Bronchial smooth muscle cell (primary cell): ENCODE data around the gene EIF2D. TPM values are rescaled to one million over a fixed set of nuclear protein-coding genes. Genes with fewer than 3 reads are reported as not detected.

ENCODE experiments used
- total RNA-seq: library from RNA; depleted of rRNA; stranded (reverse); fragments of >200 nt; gene quantifications from 2 replicates; pipeline ENCODE4 v1.2.1, GENCODE V29; 2014

EIF2D gene, protein sequence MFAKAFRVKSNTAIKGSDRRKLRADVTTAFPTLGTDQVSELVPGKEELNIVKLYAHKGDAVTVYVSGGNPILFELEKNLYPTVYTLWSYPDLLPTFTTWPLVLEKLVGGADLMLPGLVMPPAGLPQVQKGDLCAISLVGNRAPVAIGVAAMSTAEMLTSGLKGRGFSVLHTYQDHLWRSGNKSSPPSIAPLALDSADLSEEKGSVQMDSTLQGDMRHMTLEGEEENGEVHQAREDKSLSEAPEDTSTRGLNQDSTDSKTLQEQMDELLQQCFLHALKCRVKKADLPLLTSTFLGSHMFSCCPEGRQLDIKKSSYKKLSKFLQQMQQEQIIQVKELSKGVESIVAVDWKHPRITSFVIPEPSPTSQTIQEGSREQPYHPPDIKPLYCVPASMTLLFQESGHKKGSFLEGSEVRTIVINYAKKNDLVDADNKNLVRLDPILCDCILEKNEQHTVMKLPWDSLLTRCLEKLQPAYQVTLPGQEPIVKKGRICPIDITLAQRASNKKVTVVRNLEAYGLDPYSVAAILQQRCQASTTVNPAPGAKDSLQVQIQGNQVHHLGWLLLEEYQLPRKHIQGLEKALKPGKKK
- total RNA-seq: 45.6 and 56.8 TPM in 2 replicates

DNA sequence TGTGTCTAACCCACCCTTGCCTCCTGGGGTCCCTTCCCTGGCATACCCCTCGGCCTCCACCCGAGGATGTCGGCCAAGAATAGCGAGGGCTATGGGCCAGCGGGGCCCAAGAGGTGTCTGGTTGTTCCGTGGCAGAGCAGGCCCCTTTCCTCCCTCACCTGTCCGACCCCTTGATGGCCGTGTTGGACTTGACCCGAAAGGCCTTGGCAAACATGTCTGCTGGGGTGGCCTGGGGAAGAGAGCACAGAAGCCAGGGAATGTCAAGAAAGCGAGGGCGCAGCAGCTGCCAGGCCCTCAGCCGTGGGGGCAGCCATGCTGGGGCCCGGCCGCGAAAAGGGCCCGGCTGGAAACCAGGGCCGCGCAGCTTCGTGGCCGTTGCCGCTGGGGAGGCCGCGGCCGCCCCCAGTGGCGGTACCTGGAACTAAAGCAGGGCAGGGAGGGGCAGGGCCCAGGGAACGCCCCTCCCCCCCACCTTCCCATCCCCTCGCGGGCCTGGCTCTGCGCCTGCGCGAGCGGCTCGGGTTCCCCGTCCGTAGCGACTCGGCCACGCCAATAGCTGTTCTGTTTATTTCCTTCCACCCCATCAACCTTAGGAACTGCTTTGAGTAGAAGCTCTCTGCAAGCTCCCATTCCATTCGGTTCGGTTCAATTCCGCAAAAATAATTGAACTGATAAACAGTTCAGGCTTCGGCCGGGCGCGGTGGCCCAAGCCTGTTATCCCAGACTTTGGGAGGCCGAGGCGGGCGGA is at the start of gene EIF2D:
TSS of gene EIF2D (minus strand) at position 337 of the 748 bp plus-strand sequence. CDS start at position 214, 123 bp downstream.

DNA sequence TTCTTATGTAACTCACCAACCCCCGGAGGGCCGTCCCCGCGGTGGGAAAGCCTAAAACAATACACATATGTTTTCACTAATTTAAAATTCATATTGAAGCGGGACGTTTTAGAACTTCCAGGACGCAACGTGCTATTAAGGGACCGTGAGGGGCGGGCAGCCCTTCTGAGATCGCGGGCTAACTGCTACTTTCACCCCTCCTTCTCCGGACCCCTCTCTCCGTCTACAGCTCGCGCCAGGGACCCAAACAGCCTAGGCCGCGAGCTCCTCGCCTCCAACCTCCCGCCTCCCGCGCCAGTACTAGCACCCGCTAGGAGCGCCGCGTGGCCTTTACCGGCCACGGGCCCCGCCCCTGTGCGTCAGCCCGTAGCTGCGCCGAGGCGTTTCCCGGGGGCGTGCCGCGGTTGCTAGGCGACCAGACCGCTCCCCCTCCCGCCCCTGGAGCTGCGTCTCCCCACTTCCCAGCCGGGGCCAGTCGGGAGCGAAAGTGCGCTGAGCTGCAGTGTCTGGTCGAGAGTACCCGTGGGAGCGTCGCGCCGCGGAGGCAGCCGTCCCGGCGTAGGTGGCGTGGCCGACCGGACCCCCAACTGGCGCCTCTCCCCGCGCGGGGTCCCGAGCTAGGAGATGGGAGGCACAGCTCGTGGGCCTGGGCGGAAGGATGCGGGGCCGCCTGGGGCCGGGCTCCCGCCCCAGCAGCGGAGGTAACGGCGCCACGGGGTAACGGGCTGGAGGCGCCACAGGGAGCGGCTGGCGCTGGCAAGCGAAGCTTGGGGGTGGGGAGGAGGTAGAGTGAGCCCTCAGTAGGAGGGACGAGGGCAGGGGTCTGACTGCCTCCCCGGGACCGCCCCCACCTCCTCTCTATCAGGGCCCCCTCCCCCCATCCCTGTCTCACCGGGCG is 23.1 kb upstream of the EIF2D start, which contains the start of gene DYRK3:
TSS of gene DYRK3 (plus strand) at position 457 of the 898 bp plus-strand sequence. CDS start at position 625, 168 bp downstream.

Other genes starting within 250 kb of the EIF2D start
- 13.1 and 16.7 TPM in 2 replicates for gene IKBKE, start 142.0 kb downstream of the EIF2D start, total RNA-seq
- gene RASSF5, start 104.9 kb downstream of the EIF2D start, total RNA-seq: 1.7 and 2.4 TPM in 2 replicates
- 15.4 and 24.6 TPM in 2 replicates for gene DYRK3, start 23.1 kb upstream of the EIF2D start, total RNA-seq
- 21.7 and 27.4 TPM in 2 replicates for gene MAPKAPK2, start 72.4 kb upstream of the EIF2D start, total RNA-seq
- not detected in 2 replicates for gene IL19, start 158.3 kb upstream of the EIF2D start, total RNA-seq
- not detected in 2 replicates for gene IL10, start 160.0 kb upstream of the EIF2D start, total RNA-seq